HepG2 (cell line): ENCODE measurements around the gene UBASH3A. TPM values are rescaled to one million over a fixed set of nuclear protein-coding genes. Genes with fewer than 3 reads are reported as not detected.

Source experiments
- ATAC-seq: fragments of 200-7000 bp; cut with Tn5 transposase; 3 replicates; pipeline ENCODE4 v1.9.1; 2020; ENCODE audit warnings: mild to moderate bottlenecking, moderate library complexity
- BruUV-seq: library from RNA; stranded (reverse); fragments of 400-500 nt; replicated peaks from 2 replicates; lab custom pipeline; 2021; lab: Mats Ljungman, UMichigan
- CTCF ChIA-PET: fragments of 300-600 bp; formaldehyde crosslinking; extraction: SDS; loops from one replicate; lab custom pipeline; 2021; ENCODE audit warnings: low total read pairs, inconsistent platforms, low intra/inter-chr PET ratio; lab: Yijun Ruan, JAX
- POLR2A ChIA-PET: fragments of 350-600 bp; sonication (Branson Sonifier 250); formaldehyde crosslinking; loops from one replicate; lab custom pipeline; 2020; ENCODE audit warnings: antibody characterized with exemption, inconsistent platforms; lab: Yijun Ruan, JAX
- DNase-seq: peaks from one replicate; pipeline ENCODE4 v3.0.0-alpha.2; 2015; ENCODE audit warnings: low spot score
- FAIRE-seq: peaks from 3 replicates; lab custom pipeline; 2011; peaks lifted over from hg19 to GRCh38; lab: Jason Lieb, UNC
- H2AFZ ChIP-seq: one replicate; pipeline ENCODE4 v1.6.1; 2011; ENCODE audit warnings: low read length, inconsistent platforms
- H3K27ac ChIP-seq: fragments of 300-600 bp; 3 replicates; pipeline ENCODE4 v1.8.0; 2011; ENCODE audit warnings: mixed run types, mild to moderate bottlenecking, mixed read lengths, low read length, inconsistent platforms; ENCODE audit not compliant: insufficient read depth; ENCODE audit errors: extremely low read length
- H3K27me3 ChIP-seq, 2 experiments: fragments of 200-600 bp in 1 of 2; 2 replicates in 1 of 2; 3 replicates in 1 of 2; pipeline versions ENCODE4 v1.6.0 to v1.8.0; 2011; ENCODE audit warnings: low read length in 2 of 2, mild to moderate bottlenecking in 2 of 2, moderate library complexity in 2 of 2, inconsistent platforms in 1 of 2; ENCODE audit not compliant: insufficient read depth in 2 of 2, control insufficient read depth in 1 of 2
- H3K36me3 ChIP-seq, 2 experiments: fragments of 200-600 bp in 1 of 2; replicated peaks in 1 of 2; 2 replicates in 1 of 2; 3 replicates in 1 of 2; pipeline versions ENCODE4 v1.5.1 to v1.8.0; 2011; ENCODE audit warnings: low read length in 2 of 2, inconsistent platforms in 1 of 2; ENCODE audit not compliant: insufficient read depth in 2 of 2, control insufficient read depth in 1 of 2
- H3K4me1 ChIP-seq: 2 replicates; pipeline ENCODE4 v1.5.1; 2012; ENCODE audit warnings: low read length, inconsistent platforms; ENCODE audit not compliant: insufficient read depth
- H3K4me2 ChIP-seq: 2 replicates; pipeline ENCODE4 v1.6.0; 2011; ENCODE audit warnings: low read depth, low read length, inconsistent platforms
- H3K4me3 ChIP-seq, 3 experiments: fragments of 200-600 bp in 1 of 3; sonication (generic), shearing (Covaris generic) in 1 of 3; replicated peaks in 1 of 3; 2 replicates each; pipeline ENCODE4 v1.5.1; 2011 to 2016; ENCODE audit warnings: low read length in 3 of 3, inconsistent platforms in 2 of 3, low read depth in 2 of 3, mild to moderate bottlenecking in 2 of 3, control low read depth in 1 of 3, mixed read lengths in 1 of 3; ENCODE audit not compliant: insufficient read depth in 1 of 3
- H3K79me2 ChIP-seq: one replicate; pipeline ENCODE4 v1.6.1; 2011; ENCODE audit warnings: low read length, inconsistent platforms; ENCODE audit not compliant: insufficient read depth
- H3K9ac ChIP-seq: 2 replicates; pipeline ENCODE4 v1.6.0; 2011; ENCODE audit warnings: mild to moderate bottlenecking, low read depth, low read length, inconsistent platforms; ENCODE audit not compliant: insufficient read depth
- H3K9me3 ChIP-seq: 2 replicates; pipeline ENCODE4 v1.5.1; 2012; ENCODE audit warnings: mild to moderate bottlenecking, low read length
- H4K20me1 ChIP-seq: 2 replicates; pipeline ENCODE4 v1.6.0; 2011; ENCODE audit warnings: inconsistent platforms, mild to moderate bottlenecking, low read length, moderate library complexity; ENCODE audit not compliant: insufficient read depth
- CC2D1A ChIP-seq: sonication (generic); formaldehyde crosslinking; IDR thresholded peaks from 2 replicates; pipeline ENCODE4 v1.8.1; 2023; ENCODE audit warnings: mild to moderate bottlenecking, missing genetic modification reagents
- MXD1 ChIP-seq: sonication (generic); formaldehyde crosslinking; IDR thresholded peaks from 2 replicates; pipeline ENCODE4 v1.4.0; 2020; ENCODE audit warnings: mild to moderate bottlenecking, missing genetic modification reagents
- NFATC3 ChIP-seq: sonication (generic); formaldehyde crosslinking; IDR thresholded peaks from 2 replicates; pipeline ENCODE4 v1.5.1; 2020; ENCODE audit warnings: mild to moderate bottlenecking, missing genetic modification reagents
- PLRG1 ChIP-seq: fragments of 450-650 bp; conservative IDR thresholded peaks from 2 replicates; pipeline ENCODE4 v1.6.1; 2016
- ZHX2 ChIP-seq, 2 experiments: sonication (generic) in 1 of 2; formaldehyde crosslinking in 1 of 2; IDR thresholded peaks; 2 replicates each; pipeline versions ENCODE4 v1.6.1 to v1.9.0; 2014 to 2022; ENCODE audit warnings: antibody characterized with exemption in 1 of 2, borderline replicate concordance in 1 of 2, inconsistent platforms in 1 of 2, low read depth in 1 of 2, missing genetic modification reagents in 1 of 2
- ZNF496 ChIP-seq: sonication (generic); formaldehyde crosslinking; IDR thresholded peaks from 2 replicates; pipeline ENCODE4 v1.8.1; 2023; ENCODE audit warnings: mild to moderate bottlenecking, moderate library complexity, missing genetic modification reagents; ENCODE audit not compliant: insufficient replicate concordance
- ZNF510 ChIP-seq: sonication (generic); formaldehyde crosslinking; IDR thresholded peaks from 2 replicates; pipeline ENCODE4 v1.4.0; 2020; ENCODE audit warnings: low read depth, mild to moderate bottlenecking, missing genetic modification reagents
- ZNF512 ChIP-seq: sonication (generic); formaldehyde crosslinking; IDR thresholded peaks from 2 replicates; pipeline ENCODE4 v1.4.0; 2020; ENCODE audit warnings: mild to moderate bottlenecking, missing genetic modification reagents
- ZNF512B ChIP-seq: sonication (generic); formaldehyde crosslinking; IDR thresholded peaks from 2 replicates; pipeline ENCODE4 v1.5.1; 2020; ENCODE audit warnings: missing genetic modification reagents, mild to moderate bottlenecking, borderline replicate concordance
- ZNF615 ChIP-seq: sonication (generic); formaldehyde crosslinking; IDR thresholded peaks from 2 replicates; pipeline ENCODE4 v1.5.0; 2020; ENCODE audit warnings: mild to moderate bottlenecking, missing genetic modification reagents, borderline replicate concordance
- ZNF746 ChIP-seq: sonication (generic); formaldehyde crosslinking; IDR thresholded peaks from 2 replicates; pipeline ENCODE4 v1.8.0; 2022; ENCODE audit warnings: mild to moderate bottlenecking, missing genetic modification reagents
- ZNF788 ChIP-seq: sonication (generic); formaldehyde crosslinking; IDR thresholded peaks from 2 replicates; pipeline ENCODE4 v1.5.0; 2020; ENCODE audit warnings: mild to moderate bottlenecking, missing genetic modification reagents, borderline replicate concordance
- WGBS: methylation state at CpG from one replicate; pipeline ENCODE4 v1.1.6; 2017; ENCODE audit warnings: low lambda C conversion rate; 5-methylcytosine and 5-hydroxymethylcytosine counted together
- in situ Hi-C: cut with HindIII; loops from 2 replicates; pipeline ENCODE4 v1.10.0; 2017; ENCODE audit warnings: low pct_unique_long_range_greater_than_20kb; ENCODE audit not compliant: extremely low pct_ligation_motif_present
- intact Hi-C: fragments of 100-400 bp; cut with micrococcal nuclease; formaldehyde crosslinking; loops from one replicate; pipeline ENCODE4 v1.10.0; 2022; ENCODE audit not compliant: unreplicated experiment
- polyA plus RNA-seq, 8 experiments: library from polyadenylated mRNA; depleted of rRNA in 3 of 8; stranded (reverse) in 7 of 8; unstranded in 1 of 8; fragments of >200 nt; fragmentation: Illumina TruSeq in 4 of 8; extraction: Trizol in 4 of 8; gene quantifications; 2 replicates each; pipeline versions ENCODE4 v1.2.1 to v1.2.3, GENCODE V29; 2011 to 2016; ENCODE audit warnings: low read depth in 4 of 8, missing spikeins in 1 of 8, mixed read lengths in 1 of 8; ENCODE audit not compliant: insufficient read depth in 1 of 8
- total RNA-seq, 5 experiments: library from RNA; depleted of rRNA; stranded (reverse); fragments of >200 nt; fragmentation: Illumina TruSeq; extraction: Trizol; gene quantifications; 2 replicates each; pipeline ENCODE4 v1.2.3, GENCODE V29; 2016; ENCODE audit warnings: low read depth in 1 of 5

UBASH3A gene
- total and polyA plus RNA-seq, 2 of the 13 experiments (the other 11 are each of a cell fraction or from before 2014, with no cell fraction given) = not detected

- no TSS peak for BruUV-seq
- no peak for FAIRE-seq
- TF ChIP-seq CC2D1A (no peak), MXD1 (CRISPR knock-in tag) (no peak), ZNF746 (no peak), ZNF788 (CRISPR knock-in tag) (no peak), ZNF512 (CRISPR knock-in tag) (no peak), PLRG1 (no peak), ZNF510 (CRISPR knock-in tag) (no peak), ZNF512B (CRISPR knock-in tag) (no peak), ZHX2 (IDR thresholded peaks at IDR 0.05; ENCODE audit: low read depth) (no peak), ZHX2 (CRISPR knock-in tag; IDR thresholded peaks at IDR 0.05; ENCODE audit: borderline replicate concordance) (no peak), ZNF496 (CRISPR knock-in tag) (no peak), ZNF615 (CRISPR knock-in tag) (no peak), NFATC3 (CRISPR knock-in tag) (no peak)
These were observed 26.3 kb upstream of the UBASH3A start for GRCh38 chr21:42377211-42377950.

More at GRCh38 chr21:42377211-42377950, 26.3 kb upstream of the UBASH3A start:
- Histone ChIP-seq H3K4me2 (no peak overlapping the region), H3K4me1 (peaks cover 4% of the 10 kb centered on the region; the same call in 1 of the 2 replicates), H3K9ac (no peak overlapping the region), H3K27ac (no peak overlapping the region), H3K36me3 (no peaks in the 10 kb centered on the region), H4K20me1 (no peaks in the 10 kb centered on the region), H3K27me3 (no peaks in the 10 kb centered on the region), H3K4me3 (no peak overlapping the region), H3K79me2 (no peaks in the 10 kb centered on the region), H3K9me3 (no peaks in the 10 kb centered on the region), H2AFZ (no peak overlapping the region)
- intact Hi-C loops (no loop called here), in situ Hi-C loops (no loop called here)
- DNase-seq (no peak), ATAC-seq (no peak)
- ChIA-PET CTCF (no interaction called here), POLR2A (interaction anchor here (1.1 kb wide), 1 partner anchor 12 kb away, joined by 3 read pairs; no protein-coding TSS in a partner anchor)
- 87% methylated on average over 16 of the region's 24 CpGs for WGBS
